ENCODE results near the gene FLCN. TPM values are rescaled to one million over a fixed set of nuclear protein-coding genes. Genes with fewer than 3 reads are reported as not detected.
"Not testable (repeated sequence)": the region's sequence is repeated elsewhere in the genome, so short reads cannot be mapped to it uniquely, and the experiment has no call there.

The FLCN gene
- 10 to 100 TPM; 14.1 to 42.1 (median 16.8) TPM for total RNA-seq
- polyA plus RNA-seq: 10 to 100 TPM; 27.2 to 30.1 TPM

GRCh38 chr17:17237026-17237799, at the start of gene FLCN:
TSS of gene FLCN (minus strand) at chr17:17237168. CDS start at chr17:17228137, 9,031 bp downstream.
- peak within 1 kb of the TSS; percentile 99 to 100 (median 99) for H3K4me3 ChIP-seq
- ATAC-seq (peak; percentile 91 to 97 (median 94)), FAIRE-seq (peak; percentile 34), DNase-seq (peak; percentile 83 to 91 (median 86))
- no peaks in the 10 kb centered on the region for H3K27me3 ChIP-seq
- H3K9me3 ChIP-seq: no peaks in the 10 kb centered on the region
- peaks cover 0 to 6% (median 0%) of the 10 kb centered on the region in 3 donors for H3K4me1 ChIP-seq
- no peaks in the 10 kb centered on the region for H3K36me3 ChIP-seq
- WGBS, 2 donors: 0% methylated on average over 43 to 53 of the region's 53 CpGs
- H3K27ac ChIP-seq: peak within 1 kb of the TSS; percentile 97 to 99 (median 98)
- intact Hi-C loops (cut with DNase I): no loop called here
- TF ChIP-seq CTCF (IDR thresholded peaks at IDR 0.05): no peak

- H3K36me3 ChIP-seq: no peaks in the 10 kb centered on the region
- FAIRE-seq (no peak), DNase-seq (no peak), ATAC-seq (no peak)
- no peak for TF ChIP-seq CTCF (IDR thresholded peaks at IDR 0.05)
- no peak overlapping the region for H3K4me3 ChIP-seq
- no peaks in the 10 kb centered on the region for H3K9me3 ChIP-seq
- intact Hi-C loops (cut with DNase I): no loop called here
- 77 to 88% methylated on average over 5 of the region's 5 CpGs for WGBS, 2 donors
- no peaks in the 10 kb centered on the region for H3K27me3 ChIP-seq
- H3K4me1 ChIP-seq: peaks cover 0 to 3% (median 0%) of the 10 kb centered on the region in 3 donors
- no peak overlapping the region for H3K27ac ChIP-seq
Observed at GRCh38 chr17:17285951-17286350, 49.0 kb upstream of the FLCN start.

GRCh38 chr17:17280613-17281549, 43.9 kb upstream of the FLCN start, which contains the start of gene COPS3:
TSS of gene COPS3 (minus strand) at chr17:17281246. CDS start at chr17:17281186, 60 bp downstream.
- Histone ChIP-seq H3K4me3 (peak within 1 kb of the TSS; percentile 63 to 100 (median 98)), H3K36me3 (peaks cover 0 to 2% (median 2%) of the 10 kb centered on the region in 3 donors), H3K9me3 (no peaks in the 10 kb centered on the region), H3K4me1 (peaks cover 0 to 20% (median 12%) of the 10 kb centered on the region in 3 donors), H3K27me3 (no peaks in the 10 kb centered on the region), H3K27ac (peak within 1 kb of the TSS; percentile 92 to 99 (median 94))
- ATAC-seq: peak; percentile 95 to 98 (median 96)
- FAIRE-seq: peak; percentile 17
- WGBS, 2 donors: 0 to 1% methylated on average over 76 to 80 of the region's 80 CpGs
- intact Hi-C loops (cut with DNase I): no loop called here
- no peak for TF ChIP-seq CTCF (IDR thresholded peaks at IDR 0.05)
- DNase-seq: peak; percentile 97 to 99 (median 98)

GRCh38 chr17:17279316-17279715, 42.3 kb upstream of the FLCN start:
- Histone ChIP-seq H3K27ac (no peak overlapping the region), H3K9me3 (no peaks in the 10 kb centered on the region), H3K27me3 (no peaks in the 10 kb centered on the region), H3K4me1 (peaks cover 0 to 20% (median 12%) of the 10 kb centered on the region in 3 donors), H3K36me3 (peaks cover 2 to 7% (median 5%) of the 10 kb centered on the region in 3 donors), H3K4me3 (peak overlapping the region in 1 of 4 donors; percentile 100)
- no peak for DNase-seq
- no peak for TF ChIP-seq CTCF (IDR thresholded peaks at IDR 0.05)
- intact Hi-C loops (cut with DNase I): no loop called here
- no peak for ATAC-seq
- FAIRE-seq: no peak
- WGBS, 2 donors: 70 to 74% methylated on average over 4 of the region's 4 CpGs

GRCh38 chr17:17277431-17277830, 40.5 kb upstream of the FLCN start:
- DNase-seq; H3K4me3 ChIP-seq; H3K9me3 ChIP-seq; H3K27ac ChIP-seq; FAIRE-seq; H3K27me3 ChIP-seq; ATAC-seq; intact Hi-C loops (cut with DNase I): not testable (repeated sequence)
- H3K4me1 ChIP-seq: peaks cover 0 to 20% (median 12%) of the 10 kb centered on the region in 3 donors
- 91 to 92% methylated on average over 5 of the region's 5 CpGs for WGBS, 2 donors
- H3K36me3 ChIP-seq: peaks cover 2 to 23% (median 5%) of the 10 kb centered on the region in 3 donors
